ENCODE results near the gene TARBP2. TPM values are rescaled to one million over a fixed set of nuclear protein-coding genes. Genes with fewer than 3 reads are reported as not detected.
A peak's percentile ranks its signal among the peaks of the same experiment; 100 is the strongest.

Gene TARBP2
- total and polyA plus RNA-seq, 4 donors = 22.5 to 46.2 (median 42.0) TPM

DNA sequence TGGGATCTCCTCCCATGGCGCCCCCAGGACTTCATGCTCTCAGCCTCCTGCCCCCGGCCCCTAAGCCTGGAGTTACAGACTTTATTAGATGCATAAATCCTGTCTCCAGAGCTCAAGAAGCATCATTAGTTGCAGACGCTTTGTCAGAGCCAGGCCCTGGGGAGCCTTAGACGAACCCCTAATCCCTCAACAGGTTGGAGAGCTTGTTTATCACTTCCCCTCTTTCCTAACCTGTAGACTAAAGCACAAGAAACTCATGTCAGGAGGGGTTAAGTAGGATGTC lies 6.5 kb downstream of the TARBP2 start:
- peak in 2 of 6 donors; percentile 4 to 64 for DNase-seq (ENCODE audit: low read depth in 4 of 6, low spot score in 6 of 6)
- H3K4me3 ChIP-seq (ENCODE audit: low read depth, low read length) = no peak overlapping the region
- 68% methylated on average over 4 of the region's 4 CpGs for WGBS (ENCODE audit: insufficient coverage)
- H3K9me3 ChIP-seq (ENCODE audit: control insufficient read depth, insufficient read depth, low read length) = no peaks in the 10 kb centered on the region
- no peak overlapping the region for H3K27ac ChIP-seq (ENCODE audit: low read depth, low read length)
- H3K4me1 ChIP-seq (ENCODE audit: control insufficient read depth, insufficient read depth, low read length) = peaks cover 17% of the 10 kb centered on the region
- H3K36me3 ChIP-seq (ENCODE audit: control insufficient read depth, insufficient read depth, low read length) = peaks cover 66% of the 10 kb centered on the region
- H3K27me3 ChIP-seq (ENCODE audit: control insufficient read depth, insufficient read depth, low read length) = no peaks in the 10 kb centered on the region

DNA sequence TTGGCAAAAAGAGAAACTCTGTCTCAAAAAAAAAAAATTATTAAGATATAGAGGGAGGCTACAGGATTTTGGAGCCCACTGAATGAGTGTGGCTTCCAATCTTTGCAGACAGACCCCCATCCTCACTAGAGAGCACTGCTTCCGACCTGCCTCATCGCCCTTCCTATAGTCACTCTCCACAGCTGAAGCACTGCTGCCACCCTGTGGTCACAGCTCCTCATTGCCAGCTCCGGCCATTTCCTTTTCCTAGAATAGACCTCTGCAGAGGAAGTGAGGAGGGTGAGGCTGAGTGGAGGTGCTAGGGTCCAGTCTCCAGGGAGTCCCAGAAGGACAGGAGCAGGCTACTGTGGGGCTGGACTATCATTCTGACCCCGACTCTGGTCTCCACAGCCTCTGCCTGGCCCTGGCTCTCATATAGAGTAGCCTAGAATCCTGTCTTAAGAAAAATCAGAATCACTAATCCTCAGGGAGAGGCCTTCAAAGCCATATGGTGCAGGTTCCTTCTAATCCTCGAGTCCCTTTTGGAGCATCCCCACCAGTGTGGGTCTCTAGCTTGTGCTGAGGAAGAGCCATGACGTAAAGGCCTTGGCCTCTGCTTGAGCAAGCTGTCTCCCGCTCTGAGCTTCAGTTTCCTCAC lies 7.6 kb downstream of the TARBP2 start:
- no peak overlapping the region for H3K27ac ChIP-seq (ENCODE audit: low read depth, low read length)
- peaks cover 66% of the 10 kb centered on the region for H3K36me3 ChIP-seq (ENCODE audit: control insufficient read depth, insufficient read depth, low read length)
- peak in 4 of 6 donors; percentile 69 to 96 (median 87) for DNase-seq (ENCODE audit: low read depth in 4 of 6, low spot score in 6 of 6)
- H3K4me3 ChIP-seq (ENCODE audit: low read depth, low read length) = no peak overlapping the region
- WGBS (ENCODE audit: insufficient coverage) = 46% methylated on average over 4 of the region's 7 CpGs
- no peaks in the 10 kb centered on the region for H3K9me3 ChIP-seq (ENCODE audit: control insufficient read depth, insufficient read depth, low read length)
- peaks cover 11% of the 10 kb centered on the region for H3K4me1 ChIP-seq (ENCODE audit: control insufficient read depth, insufficient read depth, low read length)
- no peaks in the 10 kb centered on the region for H3K27me3 ChIP-seq (ENCODE audit: control insufficient read depth, insufficient read depth, low read length)

DNA sequence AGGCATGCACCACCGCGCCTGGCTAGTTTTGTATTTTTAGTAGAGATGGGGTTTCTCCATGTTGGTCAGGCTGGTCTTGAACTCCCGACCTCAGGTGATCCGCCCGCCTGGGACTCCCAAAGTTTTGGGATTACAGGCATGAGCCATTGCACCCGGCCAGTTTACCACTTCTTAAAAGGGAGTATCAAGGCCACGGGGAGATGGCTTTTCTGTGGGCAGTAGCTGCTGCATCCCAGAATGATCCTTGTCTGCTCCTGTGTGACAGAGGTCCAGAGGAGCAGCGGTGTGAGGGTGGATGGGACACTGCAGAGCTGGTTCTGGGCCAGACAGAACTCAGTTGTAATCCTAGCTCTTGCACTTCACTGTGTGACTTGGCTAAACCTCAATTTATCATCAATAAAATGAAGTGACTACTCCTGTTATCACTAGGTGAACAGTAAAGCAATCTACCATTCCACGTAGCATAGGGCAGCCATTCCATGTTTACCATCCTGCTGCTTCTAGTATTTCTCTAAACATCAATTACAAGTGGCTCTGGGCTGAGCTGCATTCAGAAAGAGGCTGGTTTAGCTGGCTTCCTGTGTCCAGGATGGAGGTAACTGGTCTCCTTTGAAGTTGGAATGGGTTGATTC lies 9.2 kb downstream of the TARBP2 start:
- DNase-seq (ENCODE audit: low read depth in 4 of 6, low spot score in 6 of 6) = no peak
- no peaks in the 10 kb centered on the region for H3K9me3 ChIP-seq (ENCODE audit: control insufficient read depth, insufficient read depth, low read length)
- peaks cover 57% of the 10 kb centered on the region for H3K36me3 ChIP-seq (ENCODE audit: control insufficient read depth, insufficient read depth, low read length)
- no peaks in the 10 kb centered on the region for H3K27me3 ChIP-seq (ENCODE audit: control insufficient read depth, insufficient read depth, low read length)
- WGBS (ENCODE audit: insufficient coverage) = 97% methylated on average over 8 of the region's 9 CpGs
- H3K4me3 ChIP-seq (ENCODE audit: low read depth, low read length) = no peak overlapping the region
- H3K27ac ChIP-seq (ENCODE audit: low read depth, low read length) = no peak overlapping the region
- H3K4me1 ChIP-seq (ENCODE audit: control insufficient read depth, insufficient read depth, low read length) = peaks cover 9% of the 10 kb centered on the region

DNA sequence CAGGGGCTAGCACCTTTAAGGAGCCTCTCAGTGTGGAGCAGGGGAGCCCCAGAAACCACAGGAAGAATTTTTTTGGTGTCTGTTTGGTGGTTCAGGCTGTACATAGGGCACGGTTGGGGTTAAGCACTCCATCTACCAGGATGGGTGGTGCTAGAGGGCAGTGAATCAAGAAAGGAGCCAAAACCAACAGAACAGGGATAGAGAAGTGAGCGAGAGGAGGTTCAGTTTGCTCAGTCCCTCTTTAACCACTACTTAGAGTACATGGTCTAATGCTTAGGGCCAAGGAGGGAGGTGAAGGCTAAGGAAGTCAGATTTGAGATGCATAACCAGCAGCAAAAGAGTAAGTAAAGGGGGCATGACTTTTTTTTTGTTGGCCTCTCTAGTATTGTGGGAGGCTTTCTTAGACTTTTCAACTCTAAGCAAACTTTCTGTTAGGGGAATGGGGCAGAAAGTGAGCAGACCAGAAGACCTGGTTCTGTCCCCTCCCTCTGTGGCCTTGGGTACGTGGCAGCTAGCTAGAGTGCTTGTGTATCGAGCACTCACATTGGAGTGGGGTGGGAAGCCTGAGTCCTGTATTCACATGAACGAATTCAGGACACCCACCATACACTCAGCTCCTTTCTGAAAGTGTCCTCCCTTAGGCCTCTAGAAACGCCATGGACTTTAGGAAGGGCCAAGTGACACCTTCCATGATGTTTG lies 12.8 kb downstream of the TARBP2 start:
- no peak for DNase-seq (ENCODE audit: low read depth in 4 of 6, low spot score in 6 of 6)
- Histone ChIP-seq H3K27ac (ENCODE audit: low read depth, low read length) (no peak overlapping the region), H3K27me3 (ENCODE audit: control insufficient read depth, insufficient read depth, low read length) (no peaks in the 10 kb centered on the region), H3K4me3 (ENCODE audit: low read depth, low read length) (no peak overlapping the region), H3K36me3 (ENCODE audit: control insufficient read depth, insufficient read depth, low read length) (peaks cover 59% of the 10 kb centered on the region), H3K9me3 (ENCODE audit: control insufficient read depth, insufficient read depth, low read length) (no peaks in the 10 kb centered on the region), H3K4me1 (ENCODE audit: control insufficient read depth, insufficient read depth, low read length) (peaks cover under 1% of the 10 kb centered on the region)
- WGBS (ENCODE audit: insufficient coverage) = 100% methylated on average over 2 of the region's 6 CpGs

DNA sequence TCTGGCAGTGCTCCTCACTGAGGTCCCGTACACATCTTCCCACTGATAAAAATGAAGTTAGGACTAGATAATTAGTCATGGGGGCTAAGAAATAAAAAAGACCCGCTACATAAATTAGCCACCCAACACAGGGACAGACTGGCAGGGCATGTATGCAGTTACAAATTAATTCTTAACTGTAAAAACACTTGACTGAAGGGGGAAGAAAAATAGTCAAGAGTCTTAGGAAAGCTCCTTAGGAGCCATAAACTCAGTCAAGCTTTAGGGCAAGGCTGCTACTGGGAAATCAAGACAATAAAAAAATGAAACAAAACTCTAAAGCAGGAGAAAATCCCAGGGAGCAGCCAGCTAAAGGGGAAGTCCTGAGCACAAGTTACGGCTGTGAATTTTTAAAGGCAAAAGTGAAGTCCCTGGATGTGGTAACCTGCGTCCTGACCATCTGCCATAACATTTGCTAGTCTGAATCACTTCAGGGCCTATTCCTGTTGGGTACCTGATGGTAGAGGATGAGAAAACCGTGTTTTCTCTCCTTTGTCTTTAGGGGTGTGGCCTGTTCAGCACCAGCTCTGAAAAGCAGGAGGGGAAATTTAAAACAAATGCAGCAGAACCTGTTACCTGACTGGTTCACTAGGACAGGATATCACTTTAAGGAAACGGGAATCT lies 13.7 kb downstream of the TARBP2 start:
- WGBS (ENCODE audit: insufficient coverage) = 68% methylated on average over 2 of the region's 6 CpGs
- peaks cover 61% of the 10 kb centered on the region for H3K36me3 ChIP-seq (ENCODE audit: control insufficient read depth, insufficient read depth, low read length)
- H3K4me3 ChIP-seq (ENCODE audit: low read depth, low read length) = no peak overlapping the region
- no peak overlapping the region for H3K27ac ChIP-seq (ENCODE audit: low read depth, low read length)
- no peaks in the 10 kb centered on the region for H3K4me1 ChIP-seq (ENCODE audit: control insufficient read depth, insufficient read depth, low read length)
- no peak for DNase-seq (ENCODE audit: low read depth in 4 of 6, low spot score in 6 of 6)
- no peaks in the 10 kb centered on the region for H3K9me3 ChIP-seq (ENCODE audit: control insufficient read depth, insufficient read depth, low read length)
- H3K27me3 ChIP-seq (ENCODE audit: control insufficient read depth, insufficient read depth, low read length) = no peaks in the 10 kb centered on the region

DNA sequence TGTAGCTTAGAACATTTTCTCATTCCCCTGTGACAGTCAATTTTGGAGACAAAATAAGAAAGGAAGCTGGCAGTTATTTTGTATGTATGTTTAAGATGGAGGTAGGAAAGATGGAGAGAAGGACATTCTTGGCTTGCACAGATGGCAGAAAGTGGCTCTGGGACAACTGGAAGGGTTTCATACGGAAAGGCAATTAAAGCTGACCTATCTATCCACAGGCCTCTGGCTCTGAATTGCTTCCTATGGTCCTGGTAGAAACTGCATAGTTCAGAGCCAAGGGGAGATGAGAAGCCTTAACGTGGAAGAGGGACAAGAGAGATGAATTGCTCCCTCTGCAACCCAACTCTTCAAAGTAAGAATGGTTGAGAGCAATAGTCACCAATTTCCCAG lies 14.2 kb downstream of the TARBP2 start:
- Histone ChIP-seq H3K27ac (ENCODE audit: low read depth, low read length) (no peak overlapping the region), H3K36me3 (ENCODE audit: control insufficient read depth, insufficient read depth, low read length) (peaks cover 65% of the 10 kb centered on the region)

DNA sequence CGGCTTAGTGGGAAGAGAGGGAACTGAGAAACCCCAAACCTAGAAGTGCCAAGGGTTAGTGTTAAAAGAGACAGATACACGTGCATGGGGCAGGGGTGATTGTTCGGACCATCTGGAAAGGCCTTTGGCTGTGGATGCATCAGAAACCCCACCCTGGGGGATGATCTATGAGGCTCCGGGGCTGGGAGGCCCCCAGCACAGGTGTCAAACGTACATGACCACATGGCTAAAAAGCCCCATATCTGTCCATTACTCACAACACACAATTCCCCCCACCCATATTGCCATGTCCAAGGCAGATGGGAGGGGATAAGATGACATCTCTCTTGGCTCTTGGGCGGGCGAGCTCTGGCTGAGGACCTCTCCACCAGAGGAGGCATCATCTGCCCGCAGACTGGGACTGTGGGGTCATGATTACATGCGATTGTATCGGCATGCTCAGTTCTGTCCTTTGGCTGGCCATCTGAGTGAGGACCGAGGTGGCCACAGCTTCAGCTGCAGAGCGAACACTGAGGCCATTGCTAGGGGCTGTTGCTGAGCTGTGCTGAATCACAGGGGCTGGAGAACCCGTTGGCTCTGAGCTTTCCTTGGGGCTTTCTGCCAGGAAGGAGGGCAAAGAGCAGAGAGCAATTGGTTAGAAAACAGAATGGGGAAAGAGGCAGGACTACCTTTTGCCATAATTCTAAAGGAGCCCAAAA lies 15.8 kb downstream of the TARBP2 start:
- WGBS (ENCODE audit: insufficient coverage) = 89% methylated on average over 11 of the region's 13 CpGs
- H3K27ac ChIP-seq (ENCODE audit: low read depth, low read length) = no peak overlapping the region
- no peak overlapping the region for H3K4me3 ChIP-seq (ENCODE audit: low read depth, low read length)
- H3K9me3 ChIP-seq (ENCODE audit: control insufficient read depth, insufficient read depth, low read length) = no peaks in the 10 kb centered on the region
- DNase-seq (ENCODE audit: low read depth in 4 of 6, low spot score in 6 of 6) = no peak
- H3K36me3 ChIP-seq (ENCODE audit: control insufficient read depth, insufficient read depth, low read length) = peaks cover 65% of the 10 kb centered on the region
- H3K4me1 ChIP-seq (ENCODE audit: control insufficient read depth, insufficient read depth, low read length) = no peaks in the 10 kb centered on the region
- H3K27me3 ChIP-seq (ENCODE audit: control insufficient read depth, insufficient read depth, low read length) = no peaks in the 10 kb centered on the region

More for the DNA sequence above, 14.2 kb downstream of the TARBP2 start:
- no CpG with 5 or more reads among the region's 2 CpGs for WGBS (ENCODE audit: insufficient coverage)
- no peak for DNase-seq (ENCODE audit: low read depth in 4 of 6, low spot score in 6 of 6)
- H3K4me3 ChIP-seq (ENCODE audit: low read depth, low read length) = no peak overlapping the region
- H3K4me1 ChIP-seq (ENCODE audit: control insufficient read depth, insufficient read depth, low read length) = no peaks in the 10 kb centered on the region
- H3K27me3 ChIP-seq (ENCODE audit: control insufficient read depth, insufficient read depth, low read length) = no peaks in the 10 kb centered on the region
- H3K9me3 ChIP-seq (ENCODE audit: control insufficient read depth, insufficient read depth, low read length) = no peaks in the 10 kb centered on the region

DNA sequence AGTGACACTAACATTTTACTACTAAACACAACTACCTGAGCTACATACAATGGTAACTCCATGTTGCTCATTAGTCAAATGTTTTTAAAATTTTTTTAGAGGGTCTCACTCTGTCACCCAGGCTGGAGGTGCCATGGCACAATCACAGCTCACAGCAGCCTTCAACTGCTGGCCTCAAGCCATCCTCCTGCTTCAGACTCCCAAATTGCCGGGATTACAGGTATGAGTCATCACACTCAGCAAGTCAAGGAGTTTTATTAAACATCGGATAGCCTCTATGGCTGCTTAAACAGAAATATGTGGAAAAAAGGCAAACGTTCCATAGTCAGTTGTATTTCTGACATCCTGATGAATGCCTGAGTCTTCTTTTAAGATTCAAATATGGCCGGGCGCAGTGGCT lies 17.3 kb downstream of the TARBP2 start:
- H3K27me3 ChIP-seq (ENCODE audit: control insufficient read depth, insufficient read depth, low read length) = no peaks in the 10 kb centered on the region
- H3K4me1 ChIP-seq (ENCODE audit: control insufficient read depth, insufficient read depth, low read length) = no peaks in the 10 kb centered on the region
- no peak overlapping the region for H3K4me3 ChIP-seq (ENCODE audit: low read depth, low read length)
- H3K27ac ChIP-seq (ENCODE audit: low read depth, low read length) = no peak overlapping the region
- no peak for DNase-seq (ENCODE audit: low read depth in 4 of 6, low spot score in 6 of 6)
- peaks cover 58% of the 10 kb centered on the region for H3K36me3 ChIP-seq (ENCODE audit: control insufficient read depth, insufficient read depth, low read length)
- H3K9me3 ChIP-seq (ENCODE audit: control insufficient read depth, insufficient read depth, low read length) = no peaks in the 10 kb centered on the region
- WGBS (ENCODE audit: insufficient coverage) = 93% methylated on average over 4 of the region's 5 CpGs

DNA sequence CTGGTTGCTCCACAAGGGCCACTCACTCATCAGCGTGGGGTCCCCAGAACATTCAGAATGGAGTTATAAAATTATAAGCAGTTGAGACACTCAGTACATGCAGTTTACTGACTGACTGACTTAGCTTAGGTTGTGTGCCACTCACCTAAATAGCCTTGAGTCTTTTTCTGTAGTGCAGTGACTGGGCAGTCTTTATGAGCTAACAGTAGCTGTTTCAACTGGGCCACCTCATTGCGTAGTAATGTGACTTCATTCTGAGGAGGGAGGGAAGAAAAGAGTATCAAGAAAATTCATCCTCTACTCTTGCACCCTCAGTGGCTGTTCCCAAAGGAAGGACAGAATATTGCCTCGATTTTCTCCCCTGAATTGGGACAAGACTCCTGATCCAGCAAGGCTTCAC lies 22.0 kb downstream of the TARBP2 start:
- no CpG with 5 or more reads among the region's 3 CpGs for WGBS (ENCODE audit: insufficient coverage)
- Histone ChIP-seq H3K27me3 (ENCODE audit: control insufficient read depth, insufficient read depth, low read length) (no peaks in the 10 kb centered on the region), H3K4me1 (ENCODE audit: control insufficient read depth, insufficient read depth, low read length) (no peaks in the 10 kb centered on the region), H3K27ac (ENCODE audit: low read depth, low read length) (no peak overlapping the region), H3K36me3 (ENCODE audit: control insufficient read depth, insufficient read depth, low read length) (peaks cover 53% of the 10 kb centered on the region), H3K4me3 (ENCODE audit: low read depth, low read length) (no peak overlapping the region), H3K9me3 (ENCODE audit: control insufficient read depth, insufficient read depth, low read length) (no peaks in the 10 kb centered on the region)
- DNase-seq (ENCODE audit: low read depth in 4 of 6, low spot score in 6 of 6) = no peak
